ENCODE results near the gene ADCY2. TPM values are rescaled to one million over a fixed set of nuclear protein-coding genes. Genes with fewer than 3 reads are reported as not detected.

Gene ADCY2
- total and polyA plus RNA-seq, 2 experiments from 2014 or later = 23.8 to 74.9 TPM

DNA sequence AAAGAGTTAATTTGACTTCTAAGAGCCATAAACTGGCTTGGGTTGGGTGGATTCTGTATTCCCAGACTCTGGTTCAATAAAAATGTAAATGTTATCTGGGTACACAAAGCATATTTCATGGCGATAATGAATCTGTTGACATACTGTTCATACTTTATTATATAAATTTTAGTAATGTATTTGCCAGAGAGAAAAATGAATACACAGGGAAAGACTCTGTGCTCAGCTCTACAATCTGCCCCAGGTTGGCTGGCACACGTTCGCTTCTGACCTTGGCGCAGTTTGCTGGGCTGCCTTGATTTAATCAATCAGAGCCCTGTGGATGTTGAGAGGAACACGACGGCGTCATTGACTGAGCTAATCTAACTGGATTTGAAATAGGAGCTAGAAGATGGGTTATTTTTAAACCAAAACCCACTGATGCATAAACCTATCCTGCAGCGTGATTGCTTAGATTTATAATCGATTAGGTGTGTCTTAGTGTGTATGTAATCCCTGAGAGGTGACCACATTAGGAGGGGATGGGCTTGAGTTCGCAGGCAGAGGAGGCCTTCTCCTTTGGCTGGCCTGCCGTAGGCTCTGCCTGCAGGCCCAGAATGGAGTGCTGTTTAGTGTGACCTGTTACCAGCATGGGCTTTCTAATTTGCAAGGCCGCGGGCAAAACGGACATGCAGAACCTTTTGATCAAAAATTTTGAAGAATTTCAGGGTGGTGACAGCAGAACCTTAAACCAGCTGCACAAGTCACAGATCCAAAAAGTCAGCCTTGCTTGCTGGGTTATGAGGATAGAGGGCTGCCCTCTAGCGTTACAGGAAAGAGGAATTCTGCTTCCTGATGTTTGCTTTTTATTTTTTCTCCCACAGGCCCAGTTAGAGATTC, 3.9 kb upstream of the ADCY2 start:
- Histone ChIP-seq H3F3A (replicated peaks; ENCODE audit: low read depth) (no peaks in the 10 kb centered on the region), H3K79me2 (replicated peaks; ENCODE audit: insufficient read depth) (peaks cover 27% of the 10 kb centered on the region), H3K4me3 (no peak overlapping the region), H3K4me2 (no peak overlapping the region), H4K20me1 (replicated peaks; ENCODE audit: insufficient read depth) (no peaks in the 10 kb centered on the region), H3K36me3 (ENCODE audit: insufficient read depth) (no peaks in the 10 kb centered on the region), H3K9me2 (ENCODE audit: insufficient read depth) (no peaks in the 10 kb centered on the region), H3K4me1 (ENCODE audit: insufficient read depth) (peaks cover 14% of the 10 kb centered on the region), H3K27ac (ENCODE audit: low read depth) (peak overlapping the region; percentile 14; the same call in 1 of the 2 replicates), H2AFZ (no peak overlapping the region), H3K27me3 (ENCODE audit: insufficient read depth) (no peaks in the 10 kb centered on the region)
- TF ChIP-seq NANOG (IDR thresholded peaks at IDR 0.05; ENCODE audit: borderline replicate concordance) (no peak), ZNF331 (CRISPR knock-in tag; IDR thresholded peaks at IDR 0.05; ENCODE audit: low read depth) (0 out of 2 replicates have a peak, but pooled peaks have one; percentile 6), ZNF114 (CRISPR knock-in tag; IDR thresholded peaks at IDR 0.05) (no peak)
- TF ChIP-seq, protein P1, sequence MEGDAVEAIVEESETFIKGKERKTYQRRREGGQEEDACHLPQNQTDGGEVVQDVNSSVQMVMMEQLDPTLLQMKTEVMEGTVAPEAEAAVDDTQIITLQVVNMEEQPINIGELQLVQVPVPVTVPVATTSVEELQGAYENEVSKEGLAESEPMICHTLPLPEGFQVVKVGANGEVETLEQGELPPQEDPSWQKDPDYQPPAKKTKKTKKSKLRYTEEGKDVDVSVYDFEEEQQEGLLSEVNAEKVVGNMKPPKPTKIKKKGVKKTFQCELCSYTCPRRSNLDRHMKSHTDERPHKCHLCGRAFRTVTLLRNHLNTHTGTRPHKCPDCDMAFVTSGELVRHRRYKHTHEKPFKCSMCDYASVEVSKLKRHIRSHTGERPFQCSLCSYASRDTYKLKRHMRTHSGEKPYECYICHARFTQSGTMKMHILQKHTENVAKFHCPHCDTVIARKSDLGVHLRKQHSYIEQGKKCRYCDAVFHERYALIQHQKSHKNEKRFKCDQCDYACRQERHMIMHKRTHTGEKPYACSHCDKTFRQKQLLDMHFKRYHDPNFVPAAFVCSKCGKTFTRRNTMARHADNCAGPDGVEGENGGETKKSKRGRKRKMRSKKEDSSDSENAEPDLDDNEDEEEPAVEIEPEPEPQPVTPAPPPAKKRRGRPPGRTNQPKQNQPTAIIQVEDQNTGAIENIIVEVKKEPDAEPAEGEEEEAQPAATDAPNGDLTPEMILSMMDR (conservative IDR thresholded peaks at IDR 0.05; ENCODE audit: low read depth in 2 of 2) = peak; percentile 85 to 88
- peak; percentile 88 for DNase-seq (ENCODE audit: low spot score)
- Mint-ChIP-seq H3K27ac (peak overlapping the region; percentile 75), H3K4me1 (peaks cover 34% of the 10 kb centered on the region), H3K9me3 (no peaks in the 10 kb centered on the region), H3K27me3 (ENCODE audit: insufficient read depth, low read depth, poor library complexity) (peaks cover 17% of the 10 kb centered on the region), H3K36me3 (ENCODE audit: low read depth) (no peaks in the 10 kb centered on the region; the same call in 2 of the 3 replicates), H3K4me3 (no peak overlapping the region)
- ATAC-seq = peak; percentile 3; the same call in 2 of the 3 replicates

DNA sequence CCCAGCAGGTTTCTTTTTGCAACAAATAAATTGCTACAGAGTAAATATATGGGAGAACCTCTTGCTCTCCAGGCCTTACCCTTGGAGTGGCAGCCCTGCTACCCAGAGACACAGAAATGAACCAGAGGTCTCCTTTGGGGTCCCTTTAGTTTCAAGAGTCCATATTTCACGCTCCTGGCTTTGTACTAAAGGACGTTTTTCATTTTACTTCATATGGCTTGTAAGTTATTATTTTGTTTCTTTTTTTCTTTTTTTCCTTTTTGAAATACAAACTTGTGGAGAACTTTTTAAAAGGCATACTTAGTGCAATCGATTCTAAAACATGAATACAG, 3.3 kb upstream of the ADCY2 start:
- Mint-ChIP-seq H3K36me3 (ENCODE audit: low read depth) (no peaks in the 10 kb centered on the region; the same call in 2 of the 3 replicates), H3K4me3 (no peak overlapping the region), H3K27me3 (ENCODE audit: insufficient read depth, low read depth, poor library complexity) (peaks cover 21% of the 10 kb centered on the region), H3K9me3 (no peaks in the 10 kb centered on the region), H3K27ac (peak overlapping the region; percentile 75; the same call in 1 of the 2 replicates), H3K4me1 (peaks cover 38% of the 10 kb centered on the region)
- H3K4me2 ChIP-seq = no peak overlapping the region
- no peak overlapping the region for H3K4me3 ChIP-seq
- peaks cover 14% of the 10 kb centered on the region for H3K4me1 ChIP-seq (ENCODE audit: insufficient read depth)
- DNase-seq (ENCODE audit: low spot score) = no peak
- H3K9me2 ChIP-seq (ENCODE audit: insufficient read depth) = no peaks in the 10 kb centered on the region
- no peaks in the 10 kb centered on the region for H3F3A ChIP-seq (replicated peaks; ENCODE audit: low read depth)
- H2AFZ ChIP-seq = no peak overlapping the region
- H3K79me2 ChIP-seq (replicated peaks; ENCODE audit: insufficient read depth) = peaks cover 33% of the 10 kb centered on the region
- H3K27ac ChIP-seq (ENCODE audit: low read depth) = peak overlapping the region; percentile 14
- H3K36me3 ChIP-seq (ENCODE audit: insufficient read depth) = no peaks in the 10 kb centered on the region; the same call in 1 of the 2 replicates
- no peak for ATAC-seq
- no peaks in the 10 kb centered on the region for H4K20me1 ChIP-seq (replicated peaks; ENCODE audit: insufficient read depth)
- H3K27me3 ChIP-seq (ENCODE audit: insufficient read depth) = no peaks in the 10 kb centered on the region
- TF ChIP-seq, protein P2, sequence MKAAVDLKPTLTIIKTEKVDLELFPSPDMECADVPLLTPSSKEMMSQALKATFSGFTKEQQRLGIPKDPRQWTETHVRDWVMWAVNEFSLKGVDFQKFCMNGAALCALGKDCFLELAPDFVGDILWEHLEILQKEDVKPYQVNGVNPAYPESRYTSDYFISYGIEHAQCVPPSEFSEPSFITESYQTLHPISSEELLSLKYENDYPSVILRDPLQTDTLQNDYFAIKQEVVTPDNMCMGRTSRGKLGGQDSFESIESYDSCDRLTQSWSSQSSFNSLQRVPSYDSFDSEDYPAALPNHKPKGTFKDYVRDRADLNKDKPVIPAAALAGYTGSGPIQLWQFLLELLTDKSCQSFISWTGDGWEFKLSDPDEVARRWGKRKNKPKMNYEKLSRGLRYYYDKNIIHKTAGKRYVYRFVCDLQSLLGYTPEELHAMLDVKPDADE (IDR thresholded peaks at IDR 0.05) = no peak
- TF ChIP-seq EZH2 (IDR thresholded peaks at IDR 0.05; ENCODE audit: low read depth, unreplicated experiment) = no peak
- TF ChIP-seq, protein P3, sequence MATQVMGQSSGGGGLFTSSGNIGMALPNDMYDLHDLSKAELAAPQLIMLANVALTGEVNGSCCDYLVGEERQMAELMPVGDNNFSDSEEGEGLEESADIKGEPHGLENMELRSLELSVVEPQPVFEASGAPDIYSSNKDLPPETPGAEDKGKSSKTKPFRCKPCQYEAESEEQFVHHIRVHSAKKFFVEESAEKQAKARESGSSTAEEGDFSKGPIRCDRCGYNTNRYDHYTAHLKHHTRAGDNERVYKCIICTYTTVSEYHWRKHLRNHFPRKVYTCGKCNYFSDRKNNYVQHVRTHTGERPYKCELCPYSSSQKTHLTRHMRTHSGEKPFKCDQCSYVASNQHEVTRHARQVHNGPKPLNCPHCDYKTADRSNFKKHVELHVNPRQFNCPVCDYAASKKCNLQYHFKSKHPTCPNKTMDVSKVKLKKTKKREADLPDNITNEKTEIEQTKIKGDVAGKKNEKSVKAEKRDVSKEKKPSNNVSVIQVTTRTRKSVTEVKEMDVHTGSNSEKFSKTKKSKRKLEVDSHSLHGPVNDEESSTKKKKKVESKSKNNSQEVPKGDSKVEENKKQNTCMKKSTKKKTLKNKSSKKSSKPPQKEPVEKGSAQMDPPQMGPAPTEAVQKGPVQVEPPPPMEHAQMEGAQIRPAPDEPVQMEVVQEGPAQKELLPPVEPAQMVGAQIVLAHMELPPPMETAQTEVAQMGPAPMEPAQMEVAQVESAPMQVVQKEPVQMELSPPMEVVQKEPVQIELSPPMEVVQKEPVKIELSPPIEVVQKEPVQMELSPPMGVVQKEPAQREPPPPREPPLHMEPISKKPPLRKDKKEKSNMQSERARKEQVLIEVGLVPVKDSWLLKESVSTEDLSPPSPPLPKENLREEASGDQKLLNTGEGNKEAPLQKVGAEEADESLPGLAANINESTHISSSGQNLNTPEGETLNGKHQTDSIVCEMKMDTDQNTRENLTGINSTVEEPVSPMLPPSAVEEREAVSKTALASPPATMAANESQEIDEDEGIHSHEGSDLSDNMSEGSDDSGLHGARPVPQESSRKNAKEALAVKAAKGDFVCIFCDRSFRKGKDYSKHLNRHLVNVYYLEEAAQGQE (IDR thresholded peaks at IDR 0.05; ENCODE audit: unreplicated experiment) = no peak
- TF ChIP-seq EZH2phosphoT487 (IDR thresholded peaks at IDR 0.05; ENCODE audit: unreplicated experiment) = no peak
- TF ChIP-seq, protein P1 (conservative IDR thresholded peaks at IDR 0.05; ENCODE audit: low read depth in 2 of 2) = no peak
- TF ChIP-seq JUNB (IDR thresholded peaks at IDR 0.05; ENCODE audit: unreplicated experiment) = no peak
- no peak for TF ChIP-seq STAT1 (IDR thresholded peaks at IDR 0.05; ENCODE audit: unreplicated experiment)
- no peak for TF ChIP-seq ZNF114 (CRISPR knock-in tag; IDR thresholded peaks at IDR 0.05)
- TF ChIP-seq NANOG (IDR thresholded peaks at IDR 0.05; ENCODE audit: borderline replicate concordance) = no peak
- no peak for TF ChIP-seq ZNF331 (CRISPR knock-in tag; IDR thresholded peaks at IDR 0.05; ENCODE audit: low read depth)

Measured in GM23338 (cell line).